Glomerular endothelial cell (primary cell): ENCODE data around the gene CSF3. TPM values are rescaled to one million over a fixed set of nuclear protein-coding genes. Genes with fewer than 3 reads are reported as not detected.
"Not testable (repeated sequence)": the region's sequence is repeated elsewhere in the genome, so short reads cannot be mapped to it uniquely, and the experiment has no call there.

Source experiments
- DNase-seq: peaks from one replicate; pipeline ENCODE4 v3.0.0-alpha.2; 2011; ENCODE audit warnings: low read depth, low spot score; ENCODE audit errors: extremely low read depth
- total RNA-seq: library from RNA; depleted of rRNA; stranded (reverse); fragments of >200 nt; gene quantifications from 2 replicates; pipeline ENCODE4 v1.2.3, GENCODE V29; 2015

Gene CSF3
- total RNA-seq, 1 donor from 2014 or later = 23.1 TPM

GRCh38 chr17:39996800-39997199 lies 18.4 kb upstream of the CSF3 start:
- DNase-seq = no peak

DNA sequence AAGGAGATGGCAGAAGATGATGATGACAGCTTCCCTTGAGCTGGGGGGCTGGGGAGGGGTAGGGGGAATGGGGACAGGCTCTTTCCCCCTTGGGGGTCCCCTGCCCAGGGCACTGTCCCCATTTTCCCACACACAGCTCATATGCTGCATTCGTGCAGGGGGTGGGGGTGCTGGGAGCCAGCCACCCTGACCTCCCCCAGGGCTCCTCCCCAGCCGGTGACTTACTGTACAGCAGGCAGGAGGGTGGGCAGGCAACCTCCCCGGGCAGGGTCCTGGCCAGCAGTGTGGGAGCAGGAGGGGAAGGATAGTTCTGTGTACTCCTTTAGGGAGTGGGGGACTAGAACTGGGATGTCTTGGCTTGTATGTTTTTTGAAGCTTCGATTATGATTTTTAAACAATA lies 17.7 kb upstream of the CSF3 start:
- no peak for DNase-seq

DNA sequence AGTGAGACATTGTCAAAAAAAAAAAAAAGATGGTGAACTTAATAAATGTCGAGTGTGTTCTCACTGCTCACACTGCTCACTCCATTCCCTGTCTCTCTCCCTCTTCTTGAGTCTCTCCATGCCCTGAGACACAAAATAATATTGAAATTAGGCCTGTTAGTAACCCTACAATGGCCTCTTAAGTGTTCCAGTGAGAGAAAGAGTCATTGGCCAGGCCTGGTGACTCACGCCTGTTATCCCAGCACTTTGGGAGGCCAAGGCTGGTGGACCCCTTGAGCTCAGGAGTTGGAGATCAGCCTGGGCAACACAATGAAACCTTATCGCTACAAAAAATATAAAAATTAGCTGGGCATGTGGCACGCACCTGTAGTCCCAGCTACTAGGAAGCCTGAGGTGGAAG lies 16.2 kb upstream of the CSF3 start:
- DNase-seq = no peak

DNA sequence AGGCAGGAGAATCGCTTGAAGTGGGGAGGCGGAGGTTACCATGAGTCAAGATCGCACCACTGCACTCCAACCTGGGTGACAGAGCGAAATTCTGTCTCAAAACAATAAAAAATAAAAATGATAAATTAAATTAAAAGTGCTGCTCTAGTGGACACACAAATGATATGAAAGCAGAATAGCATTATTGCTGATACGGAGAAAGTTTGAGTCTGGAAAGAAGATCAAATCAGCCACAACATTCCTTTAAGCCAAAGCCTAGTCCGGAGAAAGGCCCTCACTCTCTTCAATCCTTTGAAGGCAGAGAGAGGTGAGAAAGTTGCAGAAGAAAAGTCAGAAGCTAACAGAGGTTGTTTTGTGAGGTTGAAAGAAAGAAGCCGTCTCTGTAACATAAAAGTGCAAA lies 15.1 kb upstream of the CSF3 start:
- no peak for DNase-seq

GRCh38 chr17:40001335-40001734 lies 13.9 kb upstream of the CSF3 start:
- not testable (repeated sequence) for DNase-seq

- DNase-seq = no peak
Observed at GRCh38 chr17:40004072-40004471, 11.2 kb upstream of the CSF3 start.

DNA sequence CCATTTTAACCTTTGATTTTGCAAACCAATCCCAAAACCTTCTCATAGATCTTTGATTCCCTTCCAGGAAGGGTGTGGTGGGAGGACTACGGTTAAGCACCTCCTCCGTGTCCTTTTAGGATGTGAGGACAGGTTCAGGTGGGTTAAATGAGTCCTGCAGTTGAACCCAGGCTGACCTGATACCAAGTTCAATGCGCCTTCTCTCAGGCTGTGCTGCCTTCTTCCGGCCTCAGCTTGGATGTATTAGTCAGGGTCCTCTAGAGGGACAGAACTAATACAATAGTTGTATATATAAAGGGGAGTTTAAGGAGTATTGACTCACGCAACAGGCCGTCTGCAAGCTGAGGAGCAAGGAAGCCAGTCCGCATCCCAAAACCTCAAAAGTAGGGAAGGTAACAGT lies 10.5 kb upstream of the CSF3 start:
- no peak for DNase-seq

- DNase-seq = no peak
Observed at GRCh38 chr17:40005520-40005919, 9.7 kb upstream of the CSF3 start.

GRCh38 chr17:40010946-40011500 lies 4.2 kb upstream of the CSF3 start:
- DNase-seq = not testable (repeated sequence)

- DNase-seq = not testable (repeated sequence)
Observed at GRCh38 chr17:40012017-40012647, 3.1 kb upstream of the CSF3 start.

GRCh38 chr17:40014375-40014980 lies 762 bp upstream of the CSF3 start:
- DNase-seq = no peak

DNA sequence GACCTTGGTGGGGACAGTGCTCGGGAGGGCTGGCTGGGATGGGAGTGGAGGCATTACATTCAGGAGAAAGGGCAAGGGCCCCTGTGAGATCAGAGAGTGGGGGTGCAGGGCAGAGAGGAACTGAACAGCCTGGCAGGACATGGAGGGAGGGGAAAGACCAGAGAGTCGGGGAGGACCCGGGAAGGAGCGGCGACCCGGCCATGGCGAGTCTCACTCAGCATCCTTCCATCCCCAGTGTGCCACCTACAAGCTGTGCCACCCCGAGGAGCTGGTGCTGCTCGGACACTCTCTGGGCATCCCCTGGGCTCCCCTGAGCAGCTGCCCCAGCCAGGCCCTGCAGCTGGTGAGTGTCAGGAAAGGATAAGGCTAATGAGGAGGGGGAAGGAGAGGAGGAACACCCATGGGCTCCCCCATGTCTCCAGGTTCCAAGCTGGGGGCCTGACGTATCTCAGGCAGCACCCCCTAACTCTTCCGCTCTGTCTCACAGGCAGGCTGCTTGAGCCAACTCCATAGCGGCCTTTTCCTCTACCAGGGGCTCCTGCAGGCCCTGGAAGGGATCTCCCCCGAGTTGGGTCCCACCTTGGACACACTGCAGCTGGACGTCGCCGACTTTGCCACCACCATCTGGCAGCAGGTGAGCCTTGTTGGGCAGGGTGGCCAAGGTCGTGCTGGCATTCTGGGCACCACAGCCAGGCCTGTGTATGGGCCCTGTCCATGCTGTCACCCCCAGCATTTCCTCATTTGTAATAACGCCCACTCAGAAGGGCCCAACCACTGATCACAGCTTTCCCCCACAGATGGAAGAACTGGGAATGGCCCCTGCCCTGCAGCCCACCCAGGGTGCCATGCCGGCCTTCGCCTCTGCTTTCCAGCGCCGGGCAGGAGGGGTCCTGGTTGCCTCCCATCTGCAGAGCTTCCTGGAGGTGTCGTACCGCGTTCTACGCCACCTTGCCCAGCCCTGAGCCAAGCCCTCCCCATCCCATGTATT lies 1.1 kb downstream of the CSF3 start:
- DNase-seq = no peak

GRCh38 chr17:40017422-40018080 lies 2.3 kb downstream of the CSF3 start:
- DNase-seq = no peak

DNA sequence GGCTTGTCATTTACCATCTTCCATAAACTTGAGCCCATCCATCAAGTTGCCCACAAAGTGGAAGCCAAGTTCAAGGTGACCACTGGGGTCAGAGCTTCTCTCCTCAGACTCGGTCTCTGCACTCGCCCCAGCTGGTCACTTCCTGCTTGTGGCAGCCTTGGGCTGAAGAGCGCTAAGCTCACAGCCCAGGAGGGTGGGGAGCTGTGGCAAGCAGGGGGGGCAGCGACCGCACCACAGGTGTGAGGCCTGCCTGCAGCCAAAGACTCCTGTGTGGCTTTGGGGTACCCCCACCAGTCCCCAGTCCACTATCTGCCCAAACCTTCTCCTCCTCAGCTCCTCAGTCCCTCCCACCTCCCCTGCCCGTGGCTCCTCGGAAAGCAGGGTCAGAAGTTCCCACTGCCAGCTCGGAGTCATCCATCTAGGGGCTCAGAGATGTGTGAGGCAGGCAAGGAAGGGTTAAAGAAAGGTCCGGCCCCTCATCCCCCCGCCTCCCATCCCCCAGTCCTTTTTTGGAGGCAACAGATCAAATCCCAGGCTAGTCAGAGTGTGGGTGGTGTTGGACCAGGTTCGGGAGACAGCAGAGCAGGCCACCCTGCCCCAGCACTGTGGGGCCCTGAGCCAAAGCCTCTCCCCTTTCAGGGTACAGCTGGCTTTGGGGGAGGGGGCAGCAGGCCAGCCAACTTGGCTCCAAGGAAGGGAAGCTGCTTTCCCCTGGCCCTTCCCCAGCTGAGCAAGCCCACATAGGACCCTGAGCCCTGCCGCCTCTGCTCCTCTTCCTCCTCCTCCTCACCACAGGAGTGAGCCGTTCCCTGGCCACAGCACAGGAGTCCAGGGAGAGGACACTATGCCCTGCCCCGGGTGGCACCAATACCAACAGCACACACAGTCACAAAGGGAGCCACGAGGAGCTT lies 3.2 kb downstream of the CSF3 start:
- no peak for DNase-seq

DNA sequence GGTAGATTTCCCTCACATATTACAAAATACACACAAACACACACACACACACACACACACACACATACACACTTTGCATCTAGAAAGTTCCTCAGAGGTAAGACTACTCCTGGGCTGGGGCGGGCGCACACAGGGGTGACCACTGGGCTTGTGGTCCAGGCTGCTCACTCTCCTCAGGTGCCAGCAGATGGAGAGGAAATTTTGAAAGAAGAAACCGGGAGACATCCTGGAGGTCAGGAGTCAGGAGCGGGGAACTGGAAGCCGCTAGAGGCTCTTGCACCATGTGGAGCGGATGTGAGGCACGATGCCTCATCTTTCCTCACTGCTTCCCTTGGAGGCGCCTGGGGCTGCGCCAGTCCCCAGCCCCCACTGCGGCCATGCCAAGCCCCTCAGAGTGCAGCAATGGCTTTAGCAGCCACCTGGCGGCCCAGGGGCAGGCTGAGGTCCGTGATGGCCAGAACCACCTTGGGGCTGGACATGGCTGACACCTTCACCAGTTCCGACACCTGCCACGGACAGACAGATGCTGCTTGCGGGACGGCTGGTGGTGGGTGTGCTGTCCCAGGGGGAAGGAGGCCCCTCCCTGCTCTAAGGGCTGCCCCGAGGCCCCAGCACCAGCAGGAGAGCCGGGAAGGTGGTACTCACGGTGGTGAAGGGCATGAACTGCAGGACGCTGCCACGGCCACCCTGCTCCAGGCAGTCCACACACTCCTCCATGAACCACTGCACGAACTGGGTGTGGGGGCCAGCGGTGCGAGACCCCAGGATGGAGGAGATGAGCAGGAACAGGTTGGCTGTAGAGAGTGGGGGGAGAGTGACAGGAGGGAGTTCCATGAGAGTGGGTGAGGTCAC lies 4.1 kb downstream of the CSF3 start:
- DNase-seq = no peak

GRCh38 chr17:40020146-40020545 lies 4.9 kb downstream of the CSF3 start:
- DNase-seq = no peak

DNA sequence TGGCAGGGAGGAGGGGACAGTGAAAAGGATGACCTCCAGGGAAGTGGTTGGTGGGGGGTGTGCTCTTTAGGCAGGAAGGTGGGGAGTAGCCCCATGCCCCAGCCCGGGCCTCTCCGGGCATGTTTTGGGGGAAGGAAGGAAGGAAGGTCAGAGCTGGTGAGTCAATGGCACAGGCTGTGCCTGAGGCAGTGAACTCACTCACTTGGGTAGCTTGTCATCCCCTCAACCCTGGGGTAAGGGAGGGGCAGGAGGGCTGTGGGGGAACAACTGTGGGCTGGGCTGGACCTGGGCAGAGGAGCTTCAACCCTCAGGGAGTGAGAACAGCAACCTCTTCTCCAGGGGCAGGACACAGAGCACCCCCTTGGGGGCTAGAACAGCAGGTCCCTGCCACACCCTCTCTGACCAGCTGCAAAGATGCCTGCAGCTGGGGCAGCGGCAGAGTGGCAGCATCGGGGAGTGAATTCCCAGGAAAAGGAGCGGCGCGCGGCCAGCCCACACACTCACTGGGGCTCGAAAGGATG lies 6.3 kb downstream of the CSF3 start:
- DNase-seq = no peak

- no peak for DNase-seq
Observed at GRCh38 chr17:40022497-40022896, 7.3 kb downstream of the CSF3 start.
